Prostate gland (tissue), 2 donors: Measurements from ENCODE around the gene INO80B.

Experiments
- POLR2A ChIP-seq: fragments of 450-650 bp; IDR thresholded peaks from one replicate; pipeline ENCODE4 v1.6.1; 2016; ENCODE audit warnings: antibody characterized with exemption, mild to moderate bottlenecking
- POLR2AphosphoS5 ChIP-seq: sonication (generic); formaldehyde crosslinking; IDR thresholded peaks from one replicate; pipeline ENCODE4 v1.6.1; 2017; ENCODE audit warnings: antibody characterized with exemption
- TF ChIP-seq, protein P1 (sequence below), 4 experiments: fragments of 200-600 bp in 2 of 4; fragments of 450-650 bp in 2 of 4; sonication (generic) in 2 of 4; IDR thresholded peaks; 1 replicate in 3 of 4; 2 replicates in 1 of 4; pipeline ENCODE4 v1.5.1; 2016 to 2019; ENCODE audit warnings: antibody characterized with exemption in 4 of 4, mild to moderate bottlenecking in 2 of 4, moderate library complexity in 2 of 4

DNA sequence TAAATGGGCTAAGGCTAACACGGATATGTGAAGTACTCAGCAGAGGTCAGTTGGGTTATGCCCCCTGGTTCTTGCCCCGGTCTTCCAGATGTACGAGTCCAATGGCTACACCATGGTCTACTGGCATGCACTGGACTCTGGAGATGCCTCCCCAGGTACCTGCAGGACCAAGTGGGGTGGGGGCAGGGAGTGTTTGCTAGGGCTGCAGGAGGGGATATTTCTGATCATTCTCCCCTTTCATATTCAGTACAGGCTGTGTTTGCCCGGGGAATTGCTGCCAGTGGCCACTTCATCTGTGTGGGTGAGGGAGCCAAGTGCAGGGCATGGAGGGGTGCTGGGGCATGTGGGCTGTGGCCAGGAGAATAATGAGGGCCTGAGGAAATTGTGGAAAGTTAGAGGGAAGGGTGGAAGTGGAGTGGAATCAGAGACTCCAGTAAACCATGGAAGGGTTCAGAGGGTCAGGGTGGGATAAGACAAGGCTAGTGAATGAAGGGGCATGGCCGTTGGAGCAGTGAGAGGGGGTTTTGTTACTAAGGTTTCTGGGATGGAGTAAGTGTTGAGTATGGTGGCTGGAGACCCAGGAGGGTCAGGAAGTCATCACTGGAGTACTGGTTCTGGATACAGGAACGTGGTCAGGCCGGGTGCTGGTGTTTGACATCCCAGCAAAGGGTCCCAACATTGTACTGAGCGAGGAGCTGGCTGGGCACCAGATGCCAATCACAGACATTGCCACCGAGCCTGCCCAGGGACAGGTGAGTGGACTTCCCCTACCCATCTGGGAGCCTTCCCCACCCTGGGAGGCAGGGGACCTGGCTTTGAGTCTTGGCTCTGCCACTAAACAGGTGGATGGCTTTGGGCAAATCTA is 31.4 kb upstream of the INO80B start:
- TF ChIP-seq, protein P1, sequence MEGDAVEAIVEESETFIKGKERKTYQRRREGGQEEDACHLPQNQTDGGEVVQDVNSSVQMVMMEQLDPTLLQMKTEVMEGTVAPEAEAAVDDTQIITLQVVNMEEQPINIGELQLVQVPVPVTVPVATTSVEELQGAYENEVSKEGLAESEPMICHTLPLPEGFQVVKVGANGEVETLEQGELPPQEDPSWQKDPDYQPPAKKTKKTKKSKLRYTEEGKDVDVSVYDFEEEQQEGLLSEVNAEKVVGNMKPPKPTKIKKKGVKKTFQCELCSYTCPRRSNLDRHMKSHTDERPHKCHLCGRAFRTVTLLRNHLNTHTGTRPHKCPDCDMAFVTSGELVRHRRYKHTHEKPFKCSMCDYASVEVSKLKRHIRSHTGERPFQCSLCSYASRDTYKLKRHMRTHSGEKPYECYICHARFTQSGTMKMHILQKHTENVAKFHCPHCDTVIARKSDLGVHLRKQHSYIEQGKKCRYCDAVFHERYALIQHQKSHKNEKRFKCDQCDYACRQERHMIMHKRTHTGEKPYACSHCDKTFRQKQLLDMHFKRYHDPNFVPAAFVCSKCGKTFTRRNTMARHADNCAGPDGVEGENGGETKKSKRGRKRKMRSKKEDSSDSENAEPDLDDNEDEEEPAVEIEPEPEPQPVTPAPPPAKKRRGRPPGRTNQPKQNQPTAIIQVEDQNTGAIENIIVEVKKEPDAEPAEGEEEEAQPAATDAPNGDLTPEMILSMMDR (IDR thresholded peaks at IDR 0.05), result no peak
- TF ChIP-seq POLR2A, result no peak
- TF ChIP-seq POLR2AphosphoS5, result no peak
